T-helper 1 cell treated with Interleukin-12 subunit alpha and Interleukin-12 subunit beta and Interleukin-4 antibody, amounts not matched to agents 30 ng/mL and 1 ng/mL, for 36 hours (primary cell): Measurements from ENCODE around the gene KCNJ16. TPM values are rescaled to one million over a fixed set of nuclear protein-coding genes. Genes with fewer than 3 reads are reported as not detected.

Source experiments
- intact Hi-C: fragments of 100-400 bp; cut with micrococcal nuclease; formaldehyde crosslinking; loops from one replicate; pipeline ENCODE4 v1.15.1; 2024
- total RNA-seq: library from RNA; stranded (reverse); gene quantifications from 2 replicates; pipeline ENCODE4 v1.2.3, GENCODE V29; 2022

KCNJ16 gene
- total RNA-seq, 1 donor from 2014 or later: not detected

DNA sequence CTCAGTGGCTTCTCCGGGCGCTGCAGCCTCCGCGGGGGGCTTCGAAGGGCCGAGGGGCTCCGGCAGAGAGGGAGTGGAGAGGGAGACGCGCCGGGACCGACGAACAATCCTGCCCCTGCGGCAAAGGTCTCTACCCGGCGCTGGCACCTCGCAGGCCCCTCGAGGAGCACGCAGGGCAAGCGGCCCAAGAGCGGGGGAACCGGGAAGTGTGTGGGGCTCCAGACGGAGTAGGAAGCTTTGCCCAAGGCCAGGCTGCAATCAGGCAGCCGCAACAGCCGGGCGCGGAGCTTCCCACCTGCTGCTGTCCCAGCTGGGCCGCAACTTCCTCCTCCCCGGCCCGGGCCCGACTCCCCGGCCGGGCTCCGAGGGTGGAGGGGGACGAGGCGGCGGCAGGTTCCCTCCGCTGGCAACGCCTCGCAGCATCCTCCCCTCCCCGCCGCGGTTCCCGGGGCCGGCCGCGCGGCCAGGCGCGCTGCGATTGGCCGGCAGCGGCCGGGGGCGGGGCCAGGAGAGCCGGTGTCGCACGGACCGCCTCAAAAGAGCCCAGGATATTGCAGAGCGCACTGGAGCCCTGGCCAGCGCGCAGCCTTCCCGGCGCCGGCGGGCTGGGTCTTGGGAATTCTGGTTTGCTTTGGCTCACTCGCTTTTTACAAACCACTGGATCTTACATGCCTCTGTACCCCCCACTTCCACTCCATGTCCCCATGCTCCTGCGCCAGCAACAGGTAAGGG is 94.1 kb downstream of the KCNJ16 start, which contains the start of gene KCNJ2:
Gene KCNJ2 (plus strand): TSS at position 556 of the 732 bp plus-strand sequence. CDS start 5,508 bp downstream, outside the sequence.
- intact Hi-C loops: loop anchor here (1.0 to 5.0 kb wide), 5 partner anchors 32 to 842 kb away; partner anchors contain the start of gene ABCA5

DNA sequence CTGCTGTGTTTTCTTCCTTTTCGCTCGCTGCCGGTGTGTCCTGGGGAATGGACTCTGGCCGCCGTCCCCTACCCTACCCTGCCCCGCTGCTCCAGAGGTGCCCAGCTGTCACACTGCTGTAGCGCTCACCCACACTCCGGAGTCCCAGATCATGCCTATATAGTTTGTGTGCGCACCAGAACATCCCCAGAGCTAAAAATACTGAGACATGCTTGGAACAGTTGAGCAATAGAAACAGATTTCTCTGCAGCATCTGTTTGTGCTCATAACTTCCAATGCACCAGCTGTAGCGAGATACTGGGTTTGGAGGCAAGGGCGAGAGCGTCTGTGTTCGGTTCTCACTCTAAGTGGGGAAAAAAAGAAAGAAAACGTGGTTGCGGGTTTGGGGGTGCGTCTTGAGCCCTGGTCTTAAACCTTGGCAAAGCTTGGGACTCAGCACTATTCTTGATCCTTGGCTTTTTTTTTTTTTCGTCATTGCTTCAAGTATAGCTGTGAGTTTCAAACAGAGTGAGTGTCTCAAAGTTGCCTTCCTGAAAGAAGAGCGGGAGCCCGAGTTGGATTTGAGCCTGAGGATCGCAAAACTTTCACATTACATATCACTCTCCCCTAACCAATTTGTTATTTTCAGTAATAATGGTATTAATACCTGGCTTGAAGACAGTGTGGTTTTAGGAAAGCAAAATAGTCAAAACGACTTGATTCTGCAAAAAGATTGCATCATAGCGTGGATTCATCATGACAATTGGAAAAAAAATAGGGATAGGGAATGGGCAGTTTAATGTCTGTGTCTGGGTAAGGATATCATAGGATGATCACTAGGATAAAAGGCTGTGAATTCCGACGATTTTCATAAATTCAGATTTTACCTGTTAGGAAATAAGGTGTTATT is 94.9 kb downstream of the KCNJ16 start:
- intact Hi-C loops: loop anchor here (1.0 to 5.0 kb wide), 3 partner anchors 563 to 843 kb away; partner anchors contain the start of gene ABCA5

DNA sequence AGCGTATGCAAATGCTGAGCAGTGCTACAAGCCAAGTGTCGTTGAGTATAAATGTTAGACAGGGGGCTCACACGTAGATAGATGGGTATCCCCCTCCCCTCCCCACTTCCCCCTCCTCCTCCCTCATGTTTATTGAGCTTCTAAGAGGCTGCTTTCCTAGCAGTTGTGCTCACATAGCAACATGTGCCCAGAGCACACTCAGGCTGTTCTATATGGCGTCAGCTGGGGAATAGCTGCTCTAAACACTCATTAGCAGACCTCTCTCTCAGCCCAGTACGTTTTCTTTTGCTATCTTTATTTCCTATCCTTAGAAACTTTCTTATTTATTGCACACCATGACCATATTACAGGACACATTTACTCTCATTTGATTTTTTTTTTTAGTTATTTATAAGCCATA is 96.1 kb downstream of the KCNJ16 start:
- intact Hi-C loops: no loop called here

DNA sequence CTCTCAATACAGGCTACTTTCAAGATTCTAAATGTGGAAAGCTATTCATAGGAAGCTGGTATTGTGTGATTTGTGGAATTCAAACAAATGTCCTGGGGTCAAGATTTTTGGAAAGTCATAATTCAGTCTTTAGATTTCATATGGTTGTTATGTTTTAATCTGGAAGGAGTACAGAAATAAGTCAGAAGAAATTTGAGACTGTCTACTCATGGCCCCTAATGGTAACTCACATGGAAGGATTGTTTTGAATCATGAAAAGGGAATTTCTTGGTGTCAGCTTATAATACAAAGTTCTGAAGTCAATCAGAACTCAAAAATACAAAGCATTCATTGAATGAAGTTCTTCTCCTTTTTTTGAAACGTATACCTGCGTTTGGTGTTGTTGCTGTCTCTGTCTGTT is 97.4 kb downstream of the KCNJ16 start:
- intact Hi-C loops: no loop called here

DNA sequence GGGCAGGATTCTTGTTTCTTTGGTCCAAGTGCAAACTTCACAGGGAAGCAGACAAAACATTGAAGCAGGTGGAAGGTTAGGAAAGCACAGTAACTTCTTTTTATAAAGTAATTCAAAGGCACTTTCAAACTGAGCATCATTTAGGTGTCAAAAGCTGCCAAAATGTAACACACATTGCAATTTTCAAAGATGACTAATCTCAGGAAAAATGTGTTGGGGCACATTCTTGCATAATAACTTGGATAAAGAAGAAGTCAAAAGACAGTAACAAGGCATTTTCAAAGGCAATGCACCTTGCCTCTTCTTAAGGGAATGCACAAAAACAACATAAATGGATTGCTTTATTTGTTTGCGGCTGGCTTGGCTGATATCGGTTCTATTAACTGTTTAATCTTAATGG is 97.9 kb downstream of the KCNJ16 start:
- intact Hi-C loops: no loop called here

DNA sequence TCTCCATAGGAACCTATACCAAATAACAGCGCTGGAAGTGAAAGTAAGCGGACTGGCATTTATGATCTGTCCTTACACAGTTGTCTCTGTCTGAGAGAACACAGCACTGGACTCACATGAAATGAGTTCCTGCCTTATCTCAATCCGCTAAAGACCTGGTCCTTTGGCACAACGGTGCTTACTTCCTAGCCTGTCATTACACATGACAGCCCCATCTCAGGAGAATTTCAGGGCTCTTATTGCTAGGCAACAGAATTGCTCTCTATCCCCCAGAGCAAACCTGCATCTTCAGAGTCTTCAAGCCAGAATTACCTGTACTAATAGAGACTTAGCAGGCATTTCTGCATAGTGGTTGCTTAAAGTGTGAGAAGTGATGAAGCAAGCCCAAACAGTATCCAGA is 98.7 kb downstream of the KCNJ16 start:
- intact Hi-C loops: no loop called here

DNA sequence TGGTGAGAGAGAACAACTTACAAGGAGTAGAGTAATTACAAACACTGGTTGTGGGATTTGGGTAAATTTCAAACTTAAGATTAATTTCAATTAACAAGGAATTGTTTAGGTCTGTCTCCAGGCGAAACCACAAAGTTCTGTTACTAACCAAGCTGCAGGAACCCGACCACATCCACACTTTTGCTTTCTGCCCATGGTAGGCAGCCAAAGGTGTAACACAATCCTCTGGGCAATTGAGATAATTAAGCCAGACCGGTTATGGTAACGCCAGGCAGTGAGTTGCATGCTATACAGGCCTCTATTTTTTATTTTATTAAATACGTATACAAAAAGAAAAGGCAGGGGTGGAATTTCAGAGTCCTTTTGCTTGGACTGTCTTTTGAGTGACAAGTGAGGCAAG is 106.4 kb downstream of the KCNJ16 start:
- intact Hi-C loops: no loop called here

DNA sequence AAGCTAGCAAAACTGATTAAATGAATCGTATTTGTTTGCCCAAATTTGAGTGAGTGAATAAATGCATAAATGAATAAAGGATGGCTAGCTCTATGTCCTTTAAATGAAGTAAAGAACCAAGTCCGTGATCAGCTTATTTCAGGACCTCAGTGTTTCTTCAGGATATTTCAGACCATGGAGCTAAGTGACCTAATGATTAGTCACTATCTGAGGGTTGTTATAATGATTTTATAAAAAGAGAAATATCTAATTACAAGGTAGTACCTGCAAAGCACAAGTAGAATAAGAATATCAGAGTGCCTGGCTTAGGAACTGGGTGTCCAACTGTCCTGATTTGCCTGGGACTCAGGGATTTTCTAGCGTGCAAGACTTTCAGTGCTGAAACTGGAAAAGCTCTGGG is 106.8 kb downstream of the KCNJ16 start:
- intact Hi-C loops: no loop called here

DNA sequence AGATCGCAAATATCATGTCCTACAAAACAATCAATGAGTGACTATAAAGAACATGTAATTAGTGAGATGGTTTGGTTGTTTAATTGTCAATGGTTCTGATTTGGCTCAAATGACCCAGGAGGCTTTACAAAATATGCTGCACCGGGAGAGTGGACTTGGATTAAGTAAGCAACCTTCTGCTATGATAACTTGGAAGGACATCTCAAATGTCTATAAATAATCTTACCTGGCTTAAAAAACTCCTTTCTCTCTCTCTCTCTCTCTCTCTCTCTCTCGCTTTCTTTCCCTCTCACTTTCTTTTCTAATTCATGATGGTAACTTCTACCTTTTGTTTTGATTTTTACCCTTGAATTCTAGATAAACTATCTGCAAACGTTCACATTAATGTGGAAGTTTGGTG is 108.5 kb downstream of the KCNJ16 start:
- intact Hi-C loops: no loop called here

DNA sequence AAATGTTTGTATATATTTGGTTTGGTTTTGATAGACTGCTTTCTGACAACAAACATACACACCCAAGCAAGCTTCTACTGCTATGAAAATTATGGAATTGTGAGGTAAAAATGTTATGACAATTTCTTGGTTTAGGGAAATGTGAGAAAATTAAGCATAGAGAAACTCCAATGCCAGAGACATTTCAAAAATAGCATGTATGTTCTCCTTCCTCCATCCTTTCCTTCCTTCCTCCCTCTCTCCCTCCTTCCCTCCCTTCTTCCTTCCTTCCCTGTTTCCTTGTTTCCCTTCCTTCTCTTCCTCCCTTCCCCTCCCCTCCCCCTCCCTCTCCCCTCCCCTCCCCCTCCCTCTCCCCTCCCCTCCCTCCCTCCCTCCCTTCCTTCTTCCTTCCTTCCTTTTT is 109.2 kb downstream of the KCNJ16 start:
- intact Hi-C loops: no loop called here

DNA sequence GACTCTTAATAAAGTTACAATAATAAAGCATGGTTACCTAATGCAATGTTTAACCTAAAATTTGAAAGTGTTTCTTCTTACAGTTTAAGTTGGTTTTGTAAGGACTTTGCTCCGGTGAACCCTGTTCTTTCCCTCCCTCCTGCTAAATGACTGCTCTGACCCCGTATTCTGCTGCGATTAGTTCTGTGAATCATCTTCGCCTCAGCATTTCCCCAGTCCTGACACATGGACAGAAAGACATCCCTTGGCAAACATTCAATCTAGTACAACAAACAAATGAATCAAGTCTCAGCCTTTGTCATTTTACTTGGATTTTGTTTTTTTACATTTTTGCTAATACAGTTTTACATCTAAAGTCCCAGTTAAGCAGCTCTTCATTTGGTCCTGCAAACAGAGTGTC is 109.7 kb downstream of the KCNJ16 start:
- intact Hi-C loops: no loop called here

Other genes with a start within 250 kb of the KCNJ16 start
- gene KCNJ2, start 94.3 kb downstream of the KCNJ16 start, total RNA-seq: not detected in 2 replicates